Endothelial cell of umbilical vein (primary cell): ENCODE measurements around the gene UBE2Q2.

ENCODE experiments used
- CTCF ChIP-seq, 2 donors: IDR thresholded peaks; 1 replicate in 1 of 2; 2 replicates in 1 of 2; pipeline ENCODE4 v1.5.1; 2011; ENCODE audit warnings: low read length in 2 of 2, mild to moderate bottlenecking in 2 of 2, moderate library complexity in 2 of 2, control low read depth in 1 of 2, inconsistent platforms in 1 of 2, low read depth in 1 of 2; ENCODE audit not compliant: insufficient read depth in 1 of 2; ENCODE audit errors: extremely low read depth in 1 of 2
- EZH2 ChIP-seq: IDR thresholded peaks from 2 replicates; pipeline ENCODE4 v1.6.1; 2012; ENCODE audit warnings: borderline replicate concordance, low read depth, mild to moderate bottlenecking, moderate library complexity, low read length, inconsistent platforms; ENCODE audit not compliant: severe bottlenecking
- JUN ChIP-seq: IDR thresholded peaks from 2 replicates; pipeline ENCODE4 v1.6.1; 2011; ENCODE audit warnings: borderline replicate concordance, low read depth; ENCODE audit not compliant: insufficient read length, insufficient read depth
- MAX ChIP-seq: IDR thresholded peaks from 2 replicates; pipeline ENCODE4 v1.6.1; 2011; ENCODE audit not compliant: insufficient read depth, insufficient read length
- MYC ChIP-seq: IDR thresholded peaks from one replicate; pipeline ENCODE4 v1.6.1; 2011; ENCODE audit warnings: mild to moderate bottlenecking, low read depth, low read length
- POLR2A ChIP-seq: IDR thresholded peaks from 2 replicates; pipeline ENCODE4 v1.6.1; 2012; ENCODE audit warnings: low read depth, mild to moderate bottlenecking, control low read depth, low read length
- POLR2AphosphoS5 ChIP-seq: IDR thresholded peaks from 2 replicates; pipeline ENCODE4 v1.6.1; 2012; ENCODE audit warnings: low read depth, mild to moderate bottlenecking, control low read depth, low read length, moderate library complexity; ENCODE audit not compliant: insufficient read depth

- no peak for TF ChIP-seq POLR2A
- no peak for TF ChIP-seq POLR2AphosphoS5
- TF ChIP-seq CTCF (IDR thresholded peaks at IDR 0.05; ENCODE audit: extremely low read depth in 1 of 2, insufficient read depth in 1 of 2, low read depth in 1 of 2, low read length in 2 of 2): peak; percentile 34 to 44
- TF ChIP-seq EZH2: no peak
- TF ChIP-seq MYC: no peak
- no peak for TF ChIP-seq MAX
- no peak for TF ChIP-seq JUN
Measured at GRCh38 chr15:75921732-75922703, 78.8 kb downstream of the UBE2Q2 start.
